Testis (tissue), 2 donors: Measurements from ENCODE around the gene SPDYE4.

Experiments used
- CTCF ChIP-seq, 3 experiments: fragments of 450-650 bp in 2 of 3; fragments of 200-600 bp in 1 of 3; sonication (generic) in 1 of 3; IDR thresholded peaks; one replicate each; pipeline ENCODE4 v1.5.1; 2016 to 2019; ENCODE audit warnings: antibody characterized with exemption in 3 of 3, mild to moderate bottlenecking in 2 of 3, moderate library complexity in 1 of 3
- POLR2A ChIP-seq: fragments of 450-650 bp; IDR thresholded peaks from one replicate; pipeline ENCODE4 v1.6.1; 2017; ENCODE audit warnings: antibody characterized with exemption, mild to moderate bottlenecking, moderate library complexity

DNA sequence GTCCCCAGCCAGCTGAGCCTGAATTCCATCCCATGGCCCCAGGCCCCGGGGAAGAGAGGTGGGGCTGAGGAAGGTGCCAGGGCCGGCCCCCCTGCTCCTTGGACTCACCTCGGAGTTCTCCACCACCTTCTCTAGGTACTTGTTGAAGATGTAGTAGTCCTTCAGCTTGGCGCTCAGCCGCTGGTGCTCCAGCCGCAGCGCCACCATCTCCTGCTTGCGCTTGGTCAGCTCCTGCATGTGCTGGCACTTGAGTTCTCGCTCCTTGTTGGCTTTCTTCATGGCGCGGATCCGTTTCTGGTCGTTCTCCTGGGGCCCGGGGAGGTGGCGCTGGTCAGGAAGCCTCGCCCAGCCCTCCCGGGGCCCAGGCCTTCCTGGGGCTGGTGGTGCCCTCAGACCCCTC, 17.0 kb downstream of the SPDYE4 start:
- TF ChIP-seq CTCF (IDR thresholded peaks at IDR 0.05) = no peak
- no peak for TF ChIP-seq POLR2A
